Sigmoid colon (tissue), 4 donors: Measurements from ENCODE around the gene RECK.

Experiments used
- CTCF ChIP-seq, 4 experiments: fragments of 450-650 bp in 3 of 4; fragments of 200-600 bp in 1 of 4; IDR thresholded peaks; one replicate each; pipeline ENCODE4 v1.5.1; 2016 to 2019; ENCODE audit warnings: antibody characterized with exemption in 4 of 4, mild to moderate bottlenecking in 3 of 4, moderate library complexity in 2 of 4
- EP300 ChIP-seq, 4 donors: sonication (generic); formaldehyde crosslinking; IDR thresholded peaks; one replicate each; pipeline ENCODE4 v1.6.1; 2017; ENCODE audit warnings: antibody characterized with exemption in 4 of 4
- POLR2A ChIP-seq, 2 donors: fragments of 450-650 bp; IDR thresholded peaks; one replicate each; pipeline ENCODE4 v1.6.1; 2016; ENCODE audit warnings: antibody characterized with exemption in 2 of 2, mild to moderate bottlenecking in 2 of 2, moderate library complexity in 2 of 2
- POLR2AphosphoS5 ChIP-seq, 4 donors: sonication (generic); formaldehyde crosslinking; IDR thresholded peaks; one replicate each; pipeline ENCODE4 v1.6.1; 2017; ENCODE audit warnings: antibody characterized with exemption in 4 of 4

DNA sequence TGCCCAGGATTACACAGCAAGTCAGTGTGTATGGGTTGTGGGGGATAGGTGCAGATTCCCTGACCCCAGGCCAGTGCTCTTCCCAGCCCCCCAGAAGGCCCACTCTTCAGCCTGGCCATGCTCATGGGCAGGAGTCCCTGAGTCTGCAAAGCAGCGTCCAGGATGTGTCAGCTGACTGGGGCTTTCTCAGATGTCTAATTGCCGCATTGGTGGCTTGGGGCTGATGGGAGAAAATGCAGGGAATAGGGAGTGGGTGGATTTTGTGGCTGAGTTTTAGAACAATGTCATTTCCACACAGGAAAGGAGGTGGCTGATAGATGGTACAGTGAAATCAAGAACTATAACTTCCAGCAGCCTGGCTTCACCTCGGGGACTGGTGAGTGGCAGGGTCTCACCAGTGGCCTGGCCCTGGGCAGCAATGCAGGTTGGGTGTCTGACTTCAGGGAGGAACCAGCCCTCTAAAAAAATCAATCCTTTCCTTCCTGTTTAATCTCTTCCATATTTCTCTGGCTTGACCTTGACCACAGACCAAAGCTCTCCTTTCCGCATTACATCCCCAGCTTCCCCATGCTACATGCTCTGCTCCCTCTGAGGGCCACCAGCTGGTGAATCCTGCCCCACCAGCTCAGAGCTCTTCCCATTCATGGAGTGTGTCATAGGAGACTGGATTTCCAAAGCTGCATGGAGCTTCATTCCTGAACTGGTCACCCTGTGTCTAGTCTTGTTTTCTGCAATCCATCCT is 114.0 kb downstream of the RECK start:
- TF ChIP-seq POLR2A (IDR thresholded peaks at IDR 0.05) (no peak), EP300 (IDR thresholded peaks at IDR 0.05) (no peak), CTCF (IDR thresholded peaks at IDR 0.05) (no peak), POLR2AphosphoS5 (IDR thresholded peaks at IDR 0.05) (no peak)
